ENCODE data around the gene RNPEP.
A peak's percentile ranks its signal among the peaks of the same experiment; 100 is the strongest.

RNPEP gene

DNA sequence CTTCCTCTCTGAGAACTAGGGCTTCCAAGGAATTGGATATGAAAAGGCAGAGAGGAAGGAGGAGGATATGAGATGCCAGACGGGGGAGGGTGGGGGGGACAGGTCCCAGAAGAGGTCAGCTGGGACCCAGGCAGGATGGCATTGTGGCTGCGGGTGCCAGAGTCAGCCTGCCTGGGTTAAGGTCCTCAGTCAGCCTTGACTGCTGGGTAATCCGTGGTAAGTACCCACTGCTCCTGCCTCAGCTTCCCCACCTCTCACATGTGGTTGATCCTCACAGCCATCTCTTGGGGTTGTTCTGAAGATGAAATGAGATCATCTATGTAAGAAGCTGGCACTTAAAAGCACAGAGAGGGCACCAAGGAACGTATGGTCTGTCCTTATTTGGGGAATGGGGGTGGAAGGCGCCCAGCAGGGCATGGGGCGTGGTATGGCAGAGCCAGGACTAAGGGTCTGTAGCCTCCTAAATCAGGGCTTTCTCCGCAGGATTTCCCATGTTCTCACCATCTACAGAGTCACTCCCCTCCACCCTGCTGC lies 51.8 kb downstream of the RNPEP start:
- Histone ChIP-seq H3K27me3 (ENCODE audit: control insufficient read depth, insufficient read depth, low read length) (no peaks in the 10 kb centered on the region), H3K9ac (ENCODE audit: low read length) (peak overlapping the region; percentile 78), H3K9me3 (ENCODE audit: control insufficient read depth, low read length) (no peaks in the 10 kb centered on the region), H3K4me3 (ENCODE audit: low read length) (no peak overlapping the region), H3K4me1 (ENCODE audit: control insufficient read depth, insufficient read depth, low read length) (peaks cover 56% of the 10 kb centered on the region), H3K36me3 (ENCODE audit: control insufficient read depth, insufficient read depth, low read length) (no peaks in the 10 kb centered on the region)

DNA sequence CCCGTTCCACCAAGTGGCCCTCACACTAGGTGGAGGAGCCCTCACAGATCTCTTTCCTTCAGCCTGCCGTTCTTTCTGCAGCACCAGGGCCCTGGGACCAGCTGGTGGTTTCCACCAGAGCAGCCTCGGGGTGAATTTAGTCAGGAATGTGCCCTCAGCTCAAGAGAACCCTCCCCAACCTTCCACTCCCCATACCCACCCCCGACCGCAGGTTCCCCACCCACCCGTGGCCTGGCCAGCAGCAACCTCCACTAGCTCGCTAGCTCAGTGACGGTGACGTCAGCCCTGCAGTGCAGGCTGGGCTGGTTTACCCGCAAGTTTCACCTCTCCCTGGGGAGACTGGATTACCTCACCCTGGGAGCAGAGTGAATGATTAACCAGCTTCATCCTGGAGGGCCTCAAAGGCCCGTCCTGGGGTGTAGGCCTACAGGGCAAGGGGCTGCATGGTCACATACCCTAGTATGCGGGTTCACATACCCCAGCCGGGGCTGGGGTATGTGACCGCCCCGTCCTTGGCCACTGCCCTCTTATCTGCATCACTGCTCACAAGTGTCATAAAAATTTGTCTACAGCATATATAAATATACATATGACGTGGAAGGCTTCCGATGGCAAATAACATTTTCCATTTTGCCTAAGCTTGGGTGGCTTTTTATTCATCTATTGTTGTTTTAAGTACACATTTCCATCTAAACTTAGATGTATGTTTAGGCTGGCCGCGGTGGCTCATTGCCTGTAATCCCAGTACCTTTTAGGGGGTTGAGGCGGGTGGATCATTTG lies 52.4 kb downstream of the RNPEP start:
- Histone ChIP-seq H3K27me3 (ENCODE audit: control insufficient read depth, insufficient read depth, low read length) (no peaks in the 10 kb centered on the region), H3K36me3 (ENCODE audit: control insufficient read depth, insufficient read depth, low read length) (no peaks in the 10 kb centered on the region), H3K9me3 (ENCODE audit: control insufficient read depth, low read length) (no peaks in the 10 kb centered on the region), H3K9ac (ENCODE audit: low read length) (peak overlapping the region; percentile 78), H3K4me3 (ENCODE audit: low read length) (no peak overlapping the region), H3K4me1 (ENCODE audit: control insufficient read depth, insufficient read depth, low read length) (peaks cover 49% of the 10 kb centered on the region)

DNA sequence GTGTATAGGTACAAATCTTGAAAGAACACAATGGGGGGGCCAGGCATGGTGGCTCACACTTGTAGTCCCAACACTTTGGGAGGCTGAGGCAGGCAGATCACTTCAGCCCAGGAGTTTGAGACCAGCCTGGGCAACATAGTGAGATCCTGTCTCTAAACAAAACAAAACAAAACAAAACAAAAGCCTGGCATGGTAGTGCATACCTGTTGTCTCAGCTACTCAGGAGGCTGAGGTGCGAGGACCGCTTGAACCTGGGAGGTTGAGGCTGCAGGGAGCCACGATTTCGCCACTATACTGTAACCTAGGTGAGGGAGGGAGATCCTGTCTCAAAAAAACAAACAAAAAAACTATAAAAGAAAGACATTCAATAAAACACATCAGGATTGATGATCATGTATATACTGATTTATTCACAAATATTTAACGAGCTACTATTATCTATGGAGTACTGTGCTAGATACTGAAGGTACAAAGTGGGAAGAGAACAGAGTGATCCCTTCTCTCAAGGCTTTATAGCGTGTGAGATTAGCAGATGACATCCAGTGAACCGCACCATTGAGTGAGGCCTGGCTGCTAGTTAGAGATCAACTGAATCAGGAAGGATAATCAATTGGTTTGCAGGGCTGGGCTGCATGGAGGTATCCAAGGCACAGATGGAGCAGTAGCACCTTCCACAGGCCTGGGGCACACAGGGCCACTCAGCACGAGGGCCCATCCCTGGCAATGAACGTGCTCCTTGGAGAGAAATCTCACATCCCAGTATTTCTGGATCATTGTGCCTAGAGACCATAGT lies 54.3 kb downstream of the RNPEP start:
- Histone ChIP-seq H3K27me3 (ENCODE audit: control insufficient read depth, insufficient read depth, low read length) (no peaks in the 10 kb centered on the region), H3K4me3 (ENCODE audit: low read length) (no peak overlapping the region), H3K36me3 (ENCODE audit: control insufficient read depth, insufficient read depth, low read length) (no peaks in the 10 kb centered on the region), H3K4me1 (ENCODE audit: control insufficient read depth, insufficient read depth, low read length) (peaks cover 50% of the 10 kb centered on the region), H3K9me3 (ENCODE audit: control insufficient read depth, low read length) (no peaks in the 10 kb centered on the region), H3K9ac (ENCODE audit: low read length) (no peak overlapping the region)

DNA sequence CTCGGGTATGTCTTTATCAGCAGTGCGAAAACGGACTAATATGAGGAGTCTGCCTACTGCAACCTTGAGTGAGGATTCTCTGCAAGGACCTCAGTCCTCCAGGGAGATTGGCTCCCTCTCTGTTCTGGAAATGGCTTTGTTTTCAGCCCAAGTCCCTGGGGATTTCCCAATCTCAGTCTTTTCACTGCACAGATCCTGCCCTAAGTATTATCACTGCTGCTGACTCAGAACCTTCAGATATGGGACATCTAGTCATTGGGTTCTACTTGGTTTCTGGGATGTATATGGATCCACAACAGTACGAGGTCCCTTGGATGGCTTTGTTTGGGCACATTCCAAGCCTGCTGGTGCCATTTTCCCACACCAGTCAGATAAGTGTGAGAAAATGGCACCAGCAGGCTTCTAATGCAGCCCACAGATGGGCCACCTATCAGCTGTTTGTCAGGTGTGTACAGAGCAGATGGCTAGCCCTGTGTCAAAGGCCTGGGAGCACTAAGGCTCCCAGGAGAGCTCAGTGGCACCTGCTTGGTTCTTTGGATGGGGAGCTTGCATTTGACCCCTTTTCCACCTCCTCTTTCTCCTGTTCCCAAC lies 55.4 kb downstream of the RNPEP start:
- Histone ChIP-seq H3K9ac (ENCODE audit: low read length) (no peak overlapping the region), H3K4me3 (ENCODE audit: low read length) (no peak overlapping the region), H3K4me1 (ENCODE audit: control insufficient read depth, insufficient read depth, low read length) (peaks cover 53% of the 10 kb centered on the region), H3K9me3 (ENCODE audit: control insufficient read depth, low read length) (no peaks in the 10 kb centered on the region), H3K27me3 (ENCODE audit: control insufficient read depth, insufficient read depth, low read length) (peaks cover 3% of the 10 kb centered on the region), H3K36me3 (ENCODE audit: control insufficient read depth, insufficient read depth, low read length) (no peaks in the 10 kb centered on the region)

DNA sequence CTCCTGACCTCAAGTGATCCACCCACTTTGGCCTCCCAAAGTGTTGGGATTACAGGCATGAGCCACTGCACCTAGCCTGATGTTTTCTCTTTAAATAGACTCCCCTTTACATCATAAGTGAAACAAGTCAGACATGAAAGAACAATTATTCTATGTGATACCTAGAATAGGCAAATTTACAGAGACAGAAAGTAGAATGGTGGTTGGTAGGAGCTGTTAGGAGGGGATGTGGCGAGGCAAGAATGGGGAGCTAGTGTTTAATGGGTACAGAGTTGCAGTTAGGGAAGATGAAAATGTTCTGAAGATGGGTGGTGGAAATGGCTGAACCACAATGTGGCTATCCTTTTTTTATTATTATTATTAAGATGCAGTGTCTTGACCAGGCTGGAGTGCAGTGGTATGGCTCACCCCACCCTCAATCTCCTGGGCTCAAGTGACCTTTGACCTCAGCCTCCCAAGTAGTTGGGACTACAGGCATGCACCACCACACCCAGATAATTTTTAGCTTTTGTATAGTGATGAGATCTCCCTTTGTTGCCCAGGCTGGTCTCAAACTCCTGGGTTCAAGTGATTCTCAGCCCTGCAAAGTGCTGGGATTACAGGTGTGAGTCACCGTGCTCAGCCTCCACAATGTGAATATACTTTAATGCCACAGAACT lies 56.4 kb downstream of the RNPEP start:
- H3K9me3 ChIP-seq (ENCODE audit: control insufficient read depth, low read length), result no peaks in the 10 kb centered on the region
- peaks cover 61% of the 10 kb centered on the region for H3K4me1 ChIP-seq (ENCODE audit: control insufficient read depth, insufficient read depth, low read length)
- H3K36me3 ChIP-seq (ENCODE audit: control insufficient read depth, insufficient read depth, low read length), result no peaks in the 10 kb centered on the region
- H3K27me3 ChIP-seq (ENCODE audit: control insufficient read depth, insufficient read depth, low read length), result peaks cover 3% of the 10 kb centered on the region
- no peak overlapping the region for H3K9ac ChIP-seq (ENCODE audit: low read length)
- H3K4me3 ChIP-seq (ENCODE audit: low read length), result no peak overlapping the region

DNA sequence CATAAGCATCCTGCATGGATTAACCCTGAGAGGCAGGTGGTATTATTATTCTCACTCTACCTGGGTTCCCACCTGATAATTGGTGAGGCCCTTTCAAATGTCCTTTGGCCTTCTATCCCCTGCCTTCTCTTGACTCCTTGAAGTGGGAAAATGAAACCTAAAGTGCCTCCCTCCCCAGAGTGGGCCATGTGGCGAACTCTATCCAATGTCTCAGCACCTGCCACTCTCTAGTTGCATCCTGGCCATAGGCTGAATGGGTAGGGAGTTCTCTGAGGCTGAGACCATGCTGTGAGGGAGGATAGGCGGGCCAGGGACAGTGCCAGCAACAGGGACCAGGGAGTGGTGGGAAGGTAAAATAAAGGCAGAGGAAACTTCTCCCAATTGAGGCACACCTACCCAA lies 63.3 kb downstream of the RNPEP start:
- Histone ChIP-seq H3K4me3 (ENCODE audit: low read length) (no peak overlapping the region), H3K4me1 (ENCODE audit: control insufficient read depth, insufficient read depth, low read length) (peaks cover 88% of the 10 kb centered on the region), H3K9me3 (ENCODE audit: control insufficient read depth, low read length) (no peaks in the 10 kb centered on the region), H3K27me3 (ENCODE audit: control insufficient read depth, insufficient read depth, low read length) (peaks cover 3% of the 10 kb centered on the region), H3K36me3 (ENCODE audit: control insufficient read depth, insufficient read depth, low read length) (no peaks in the 10 kb centered on the region), H3K9ac (ENCODE audit: low read length) (peak overlapping the region; percentile 94)

DNA sequence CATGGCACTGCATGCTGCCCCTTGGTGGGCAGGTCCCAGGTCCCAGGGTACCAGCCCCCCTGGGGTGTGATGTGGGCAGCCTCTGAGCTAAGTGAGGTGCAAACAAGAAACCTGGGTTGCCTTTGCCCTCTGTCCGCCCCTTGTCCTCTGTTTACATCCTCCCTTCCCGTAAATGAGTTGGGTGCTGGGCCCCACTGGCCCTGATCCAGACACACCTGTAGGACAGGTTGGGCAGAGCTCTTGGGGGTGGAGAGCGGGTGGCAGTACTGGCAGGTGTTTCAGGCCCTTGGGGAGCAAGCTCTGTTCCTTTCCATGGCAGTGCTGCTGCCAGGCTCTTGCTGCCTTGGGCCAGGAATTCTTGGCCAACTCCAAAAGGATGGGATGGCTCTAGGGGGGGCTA lies 63.8 kb downstream of the RNPEP start:
- Histone ChIP-seq H3K9me3 (ENCODE audit: control insufficient read depth, low read length) (no peaks in the 10 kb centered on the region), H3K4me3 (ENCODE audit: low read length) (peak overlapping the region; percentile 62), H3K9ac (ENCODE audit: low read length) (peak overlapping the region; percentile 94), H3K27me3 (ENCODE audit: control insufficient read depth, insufficient read depth, low read length) (peaks cover 3% of the 10 kb centered on the region), H3K36me3 (ENCODE audit: control insufficient read depth, insufficient read depth, low read length) (no peaks in the 10 kb centered on the region), H3K4me1 (ENCODE audit: control insufficient read depth, insufficient read depth, low read length) (peaks cover 88% of the 10 kb centered on the region)

DNA sequence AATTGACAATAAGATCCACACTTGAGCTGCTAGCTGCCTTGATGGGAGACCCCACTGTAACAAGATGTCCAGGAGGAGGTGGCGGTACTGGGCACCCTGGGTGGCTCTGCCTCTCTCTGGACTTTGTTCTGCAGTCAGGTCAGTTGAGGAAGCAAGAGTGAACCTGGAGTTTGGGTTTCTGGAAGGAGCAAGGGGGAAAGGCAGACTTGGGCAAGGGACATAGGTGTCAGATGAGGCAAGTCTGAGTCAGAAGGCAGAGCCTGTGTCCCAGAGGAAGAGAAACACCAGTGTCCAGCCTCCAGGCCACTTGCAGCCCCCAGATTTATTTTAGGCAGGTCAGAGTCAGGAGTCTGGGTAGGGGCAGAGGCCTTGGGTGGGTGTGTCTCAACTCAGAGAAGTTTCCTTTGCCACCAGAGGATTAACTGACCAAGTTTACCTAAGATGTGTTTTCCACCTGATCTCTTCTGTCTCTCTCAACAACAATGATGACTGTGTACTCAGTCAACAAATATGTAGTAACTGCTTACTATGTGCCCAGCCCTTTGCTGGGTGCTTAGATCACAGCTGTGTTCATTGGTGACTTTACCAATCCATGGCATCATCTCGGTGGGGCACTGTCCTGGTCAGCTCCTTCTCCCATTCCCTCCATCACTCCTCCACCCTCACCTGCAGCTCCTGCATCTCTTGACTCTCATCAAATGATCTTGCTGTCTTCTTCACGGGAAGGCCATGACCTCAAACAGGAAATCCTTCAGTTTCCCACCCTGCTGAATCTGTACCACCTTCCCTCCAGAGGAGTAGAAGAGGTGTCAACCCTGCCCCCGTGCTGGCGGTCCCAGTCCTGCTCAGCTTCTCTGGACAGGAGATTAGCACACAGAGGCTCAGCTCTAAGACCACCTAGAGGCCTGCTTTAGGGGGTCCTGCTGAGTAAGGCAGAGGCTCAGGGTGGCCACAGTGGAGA lies 64.6 kb downstream of the RNPEP start:
- Histone ChIP-seq H3K9ac (ENCODE audit: low read length) (peak overlapping the region; percentile 94), H3K4me1 (ENCODE audit: control insufficient read depth, insufficient read depth, low read length) (peaks cover 81% of the 10 kb centered on the region), H3K27me3 (ENCODE audit: control insufficient read depth, insufficient read depth, low read length) (peaks cover 3% of the 10 kb centered on the region), H3K9me3 (ENCODE audit: control insufficient read depth, low read length) (no peaks in the 10 kb centered on the region), H3K36me3 (ENCODE audit: control insufficient read depth, insufficient read depth, low read length) (no peaks in the 10 kb centered on the region), H3K4me3 (ENCODE audit: low read length) (peak overlapping the region; percentile 62)

DNA sequence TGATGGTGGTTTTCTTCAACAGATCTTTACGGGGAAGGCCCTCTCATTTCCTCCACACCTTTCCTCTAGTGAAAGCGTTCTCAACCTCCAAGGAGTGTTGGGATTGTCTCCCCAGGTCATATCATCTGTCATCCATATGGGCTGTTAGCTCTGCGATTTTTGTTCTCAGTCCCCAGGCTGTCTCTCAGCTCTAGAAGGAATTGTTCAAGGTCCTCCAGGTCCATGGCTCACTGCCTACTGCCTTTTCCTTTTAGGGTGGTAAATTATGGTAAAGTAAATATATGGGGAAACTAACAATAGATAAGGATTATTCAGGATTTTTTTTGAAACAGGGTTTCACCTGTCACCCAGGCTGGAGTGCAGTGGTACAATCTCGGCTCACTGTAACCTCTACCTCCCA lies 65.5 kb downstream of the RNPEP start:
- H3K9me3 ChIP-seq (ENCODE audit: control insufficient read depth, low read length), result no peaks in the 10 kb centered on the region
- H3K9ac ChIP-seq (ENCODE audit: low read length), result peak overlapping the region; percentile 94
- no peaks in the 10 kb centered on the region for H3K36me3 ChIP-seq (ENCODE audit: control insufficient read depth, insufficient read depth, low read length)
- H3K4me1 ChIP-seq (ENCODE audit: control insufficient read depth, insufficient read depth, low read length), result peaks cover 72% of the 10 kb centered on the region
- H3K27me3 ChIP-seq (ENCODE audit: control insufficient read depth, insufficient read depth, low read length), result no peaks in the 10 kb centered on the region
- no peak overlapping the region for H3K4me3 ChIP-seq (ENCODE audit: low read length)

DNA sequence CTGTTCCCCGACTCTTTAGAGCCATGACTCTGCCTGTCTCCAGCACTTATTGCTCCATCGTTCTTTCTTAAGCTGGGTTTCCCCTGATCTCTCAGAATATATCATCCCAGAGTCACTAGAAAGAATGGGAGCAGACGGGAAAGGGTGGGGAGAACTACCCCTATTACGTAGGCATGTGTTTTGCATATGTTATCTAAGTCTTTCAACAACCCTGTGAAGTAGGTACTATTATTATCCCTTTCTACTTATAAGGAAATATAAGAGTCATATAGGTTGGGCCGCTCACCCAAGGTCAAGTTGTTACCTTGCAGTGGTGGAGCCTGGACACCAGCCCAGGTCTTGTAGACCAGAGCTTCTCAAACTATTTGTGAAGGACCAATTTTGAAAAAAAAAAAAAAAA lies 66.7 kb downstream of the RNPEP start:
- Histone ChIP-seq H3K9ac (ENCODE audit: low read length) (peak overlapping the region; percentile 94), H3K4me1 (ENCODE audit: control insufficient read depth, insufficient read depth, low read length) (peaks cover 60% of the 10 kb centered on the region), H3K9me3 (ENCODE audit: control insufficient read depth, low read length) (no peaks in the 10 kb centered on the region), H3K4me3 (ENCODE audit: low read length) (no peak overlapping the region), H3K36me3 (ENCODE audit: control insufficient read depth, insufficient read depth, low read length) (no peaks in the 10 kb centered on the region), H3K27me3 (ENCODE audit: control insufficient read depth, insufficient read depth, low read length) (no peaks in the 10 kb centered on the region)

DNA sequence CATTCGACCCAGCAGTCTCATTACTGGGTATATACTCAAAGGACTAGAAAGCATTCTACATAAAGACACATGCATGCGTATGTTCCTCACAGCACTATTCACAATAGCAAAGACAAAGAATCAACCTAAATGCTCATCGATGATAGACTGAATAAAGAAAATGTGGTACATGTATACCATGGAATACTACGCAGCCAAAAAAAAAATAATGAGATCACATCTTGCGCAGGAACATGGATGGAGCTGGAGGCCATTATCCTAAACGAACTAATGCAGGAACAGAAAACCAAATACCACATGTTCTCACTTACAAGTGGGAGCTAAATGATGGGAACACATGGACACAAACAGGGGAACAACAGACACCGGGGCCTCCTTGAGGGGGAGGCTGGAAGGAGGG lies 71.6 kb downstream of the RNPEP start:
- Histone ChIP-seq H3K9me3 (ENCODE audit: control insufficient read depth, low read length) (no peaks in the 10 kb centered on the region), H3K4me1 (ENCODE audit: control insufficient read depth, insufficient read depth, low read length) (peaks cover 42% of the 10 kb centered on the region), H3K36me3 (ENCODE audit: control insufficient read depth, insufficient read depth, low read length) (no peaks in the 10 kb centered on the region), H3K27me3 (ENCODE audit: control insufficient read depth, insufficient read depth, low read length) (no peaks in the 10 kb centered on the region), H3K4me3 (ENCODE audit: low read length) (no peak overlapping the region), H3K9ac (ENCODE audit: low read length) (no peak overlapping the region)

Measured in mucosa of stomach (tissue), 1 donor.